Body of pancreas (tissue), 4 donors: ENCODE data around the gene PCSK4. TPM values are rescaled to one million over a fixed set of nuclear protein-coding genes. Genes with fewer than 3 reads are reported as not detected.

ENCODE experiments used
- ATAC-seq: fragments of 150-250 bp; one replicate; pipeline ENCODE4 v1.9.1; 2016
- DNase-seq, 4 donors: peaks; one replicate each; pipeline ENCODE4 v3.0.0-alpha.2; 2019
- H3K27ac ChIP-seq, 4 donors: fragments of 200-600 bp; sonication (generic); 1 replicate in 3 of 4; 2 replicates in 1 of 4; pipeline versions ENCODE4 v1.5.1 to v1.6.1; 2016 to 2019; ENCODE audit warnings: mild to moderate bottlenecking in 1 of 4, mixed read lengths in 1 of 4, moderate library complexity in 1 of 4
- H3K27me3 ChIP-seq, 2 donors: fragments of 200-600 bp; sonication (generic); one replicate each; pipeline ENCODE4 v1.6.0; 2016; ENCODE audit warnings: mild to moderate bottlenecking in 1 of 2
- H3K36me3 ChIP-seq, 2 donors: fragments of 200-600 bp; sonication (generic); replicated peaks in 1 of 2; 2 replicates each; pipeline ENCODE4 v1.5.1; 2016; ENCODE audit warnings: low read depth in 2 of 2; ENCODE audit not compliant: insufficient read depth in 1 of 2
- H3K4me1 ChIP-seq: fragments of 200-600 bp; sonication (generic); one replicate; pipeline ENCODE4 v1.6.0; 2016
- H3K4me3 ChIP-seq, 2 donors: fragments of 200-600 bp; sonication (generic); 1 replicate in 1 of 2; 2 replicates in 1 of 2; pipeline ENCODE4 v1.5.1; 2016 to 2019
- H3K9me3 ChIP-seq, 3 donors: fragments of 200-600 bp; sonication (generic); 1 replicate in 2 of 3; 2 replicates in 1 of 3; pipeline ENCODE4 v1.5.1; 2016
- CTCF ChIP-seq, 7 experiments: fragments of 450-650 bp in 4 of 7; fragments of 200-600 bp in 3 of 7; sonication (generic) in 3 of 7; IDR thresholded peaks; one replicate each; pipeline ENCODE4 v1.5.1; 2016 to 2019; ENCODE audit warnings: antibody characterized with exemption in 7 of 7
- POLR2A ChIP-seq, 3 donors: fragments of 450-650 bp; IDR thresholded peaks; one replicate each; pipeline ENCODE4 v1.6.1; 2016; ENCODE audit warnings: antibody characterized with exemption in 3 of 3, mild to moderate bottlenecking in 2 of 3
- WGBS, 2 donors: methylation state at CpG; one replicate each; pipeline ENCODE4 v1.1.5; 2017; 5-methylcytosine and 5-hydroxymethylcytosine counted together
- intact Hi-C: fragments of 100-400 bp; cut with DNase I; formaldehyde crosslinking; loops from one replicate; pipeline ENCODE4 v1.15.1; 2023
- total RNA-seq, 2 donors: library from RNA; depleted of rRNA; stranded (reverse); fragments of >200 nt; gene quantifications; one replicate each; pipeline ENCODE4 v1.1.0, GENCODE V29; 2016

Gene PCSK4
- total RNA-seq, 2 donors from 2014 or later = 5.2 to 10.9 TPM

DNA sequence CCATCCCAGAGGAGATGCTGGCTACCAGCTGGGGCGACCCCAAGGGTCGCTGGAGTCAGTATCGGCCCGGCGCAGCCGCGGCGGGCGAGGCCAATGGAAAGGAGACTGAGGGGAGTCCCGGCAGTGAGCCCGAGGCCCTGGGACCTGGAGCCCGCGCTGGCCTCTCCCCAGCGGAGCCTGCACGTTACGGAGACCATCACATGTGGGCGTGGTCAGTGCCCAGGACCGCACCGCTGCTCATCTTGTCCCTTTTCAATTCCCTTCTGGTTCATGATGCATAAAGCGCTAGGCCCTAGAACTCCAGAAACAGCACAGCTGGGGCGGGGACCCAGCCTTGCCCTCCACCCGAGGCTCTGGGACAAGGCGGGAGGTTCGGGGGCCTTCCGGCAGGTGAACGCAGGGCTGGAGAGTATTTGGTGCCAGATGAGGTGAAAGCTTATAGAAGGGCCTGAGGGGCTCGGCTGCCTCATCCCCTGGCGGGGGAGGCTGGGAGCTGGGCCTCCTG lies 19.1 kb downstream of the PCSK4 start:
- no peaks in the 10 kb centered on the region for H3K9me3 ChIP-seq
- no peaks in the 10 kb centered on the region for H3K36me3 ChIP-seq
- H3K4me1 ChIP-seq = peaks cover 70% of the 10 kb centered on the region
- intact Hi-C loops = no loop called here
- no peak overlapping the region for H3K4me3 ChIP-seq
- ATAC-seq (no peak), DNase-seq (peak in 1 of 4 donors; percentile 33)
- WGBS, 2 donors = 5% methylated on average over 28 of the region's 28 CpGs; no CpG with 5 or more reads in 1 of the 2 donors
- TF ChIP-seq POLR2A (IDR thresholded peaks at IDR 0.05) (no peak), CTCF (IDR thresholded peaks at IDR 0.05) (no peak)
- H3K27me3 ChIP-seq = peaks cover 0 to 60% of the 10 kb centered on the region in 2 donors
- H3K27ac ChIP-seq = no peak overlapping the region

- no peaks in the 10 kb centered on the region for H3K36me3 ChIP-seq
- no peaks in the 10 kb centered on the region for H3K9me3 ChIP-seq
- 0% methylated on average over 51 of the region's 67 CpGs; no CpG with 5 or more reads in 1 of the 2 donors for WGBS, 2 donors
- peaks cover 0 to 60% of the 10 kb centered on the region in 2 donors for H3K27me3 ChIP-seq
- no peak for TF ChIP-seq POLR2A (IDR thresholded peaks at IDR 0.05)
- TF ChIP-seq CTCF (IDR thresholded peaks at IDR 0.05) = no peak
- peaks cover 76% of the 10 kb centered on the region for H3K4me1 ChIP-seq
- intact Hi-C loops = no loop called here
- peak; percentile 14 for ATAC-seq
- H3K27ac ChIP-seq = no peak overlapping the region
- DNase-seq = peak in 1 of 4 donors; percentile 60
- no peak overlapping the region for H3K4me3 ChIP-seq
Observed at GRCh38 chr19:1470305-1471009, 19.7 kb downstream of the PCSK4 start.

DNA sequence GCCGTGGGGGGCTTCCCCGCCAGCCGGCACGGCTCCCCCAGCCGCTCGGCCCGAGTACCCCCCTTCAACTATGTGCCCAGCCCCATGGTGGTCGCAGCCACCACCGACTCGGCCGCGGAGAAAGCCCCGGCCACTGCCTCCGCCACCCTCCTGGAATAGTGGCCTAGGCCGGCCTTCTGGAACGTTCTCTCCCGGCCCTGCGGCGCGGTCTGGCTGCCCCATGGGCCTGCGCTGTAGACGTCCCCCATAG lies 20.2 kb downstream of the PCSK4 start:
- intact Hi-C loops = no loop called here
- WGBS, 2 donors = 7% methylated on average over 15 of the region's 22 CpGs; no CpG with 5 or more reads in 1 of the 2 donors
- no peaks in the 10 kb centered on the region for H3K9me3 ChIP-seq
- peaks cover 0 to 60% of the 10 kb centered on the region in 2 donors for H3K27me3 ChIP-seq
- ATAC-seq (no peak), DNase-seq (no peak)
- no peak for TF ChIP-seq CTCF (IDR thresholded peaks at IDR 0.05)
- no peak overlapping the region for H3K4me3 ChIP-seq
- no peaks in the 10 kb centered on the region for H3K36me3 ChIP-seq
- H3K4me1 ChIP-seq = peaks cover 81% of the 10 kb centered on the region
- H3K27ac ChIP-seq = no peak overlapping the region

GRCh38 chr19:1469255-1470054 lies 20.7 kb downstream of the PCSK4 start:
- no peak overlapping the region for H3K27ac ChIP-seq
- peaks cover 0 to 60% of the 10 kb centered on the region in 2 donors for H3K27me3 ChIP-seq
- no peaks in the 10 kb centered on the region for H3K9me3 ChIP-seq
- no peak overlapping the region for H3K4me3 ChIP-seq
- intact Hi-C loops = no loop called here
- peaks cover 81% of the 10 kb centered on the region for H3K4me1 ChIP-seq
- no peak for TF ChIP-seq CTCF (IDR thresholded peaks at IDR 0.05)
- no peak for TF ChIP-seq POLR2A (IDR thresholded peaks at IDR 0.05)
- ATAC-seq = peak; percentile 15
- 2% methylated on average over 91 of the region's 117 CpGs; no CpG with 5 or more reads in 1 of the 2 donors for WGBS, 2 donors
- DNase-seq = peak in 1 of 4 donors; percentile 28
- no peaks in the 10 kb centered on the region for H3K36me3 ChIP-seq
